NB4 (cell line): ENCODE measurements around the gene AFAP1.

Experiments
- CTCF ChIP-seq: IDR thresholded peaks from one replicate; pipeline ENCODE4 v1.5.1; 2012; ENCODE audit warnings: low read depth, low read length
- MAX ChIP-seq: IDR thresholded peaks from 2 replicates; pipeline ENCODE4 v1.6.1; 2011; ENCODE audit warnings: low read depth, low read length
- POLR2A ChIP-seq: IDR thresholded peaks from 2 replicates; pipeline ENCODE4 v1.6.1; 2011; ENCODE audit warnings: mild to moderate bottlenecking; ENCODE audit not compliant: insufficient read length; ENCODE audit errors: extremely low read depth

DNA sequence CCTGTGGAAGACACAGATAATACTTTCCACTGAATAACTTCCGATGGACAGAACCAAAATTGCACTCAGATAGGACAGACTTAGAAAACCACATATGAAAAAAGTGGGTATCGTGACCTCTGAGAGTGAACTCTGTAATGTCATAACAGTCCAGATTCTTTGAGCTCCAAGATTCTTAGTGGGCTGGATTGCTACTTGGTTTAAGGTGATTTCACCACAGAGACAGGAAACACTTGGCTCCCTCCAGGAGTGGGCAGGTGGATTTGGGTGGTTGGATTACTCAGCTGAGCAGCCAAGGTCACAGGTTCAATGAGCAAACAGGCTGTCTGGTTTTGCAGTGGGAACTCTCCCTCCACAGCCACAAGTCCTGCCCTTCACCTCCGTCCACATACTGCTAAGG is 126.0 kb downstream of the AFAP1 start:
- no peak for TF ChIP-seq MAX
- TF ChIP-seq CTCF: no peak
- TF ChIP-seq POLR2A: no peak
